Esophagus squamous epithelium (tissue), 4 donors: ENCODE data around the gene SNX24.

Experiments used
- POLR2A ChIP-seq, 4 donors: fragments of 450-650 bp; IDR thresholded peaks; one replicate each; pipeline ENCODE4 v1.6.1; 2017; ENCODE audit warnings: antibody characterized with exemption in 4 of 4, mild to moderate bottlenecking in 4 of 4, moderate library complexity in 3 of 4
- TF ChIP-seq, protein P1 (sequence below), 6 experiments: fragments of 450-650 bp in 4 of 6; fragments of 200-600 bp in 2 of 6; sonication (generic) in 2 of 6; IDR thresholded peaks; one replicate each; pipeline ENCODE4 v1.5.1; 2016 to 2019; ENCODE audit warnings: antibody characterized with exemption in 6 of 6, mild to moderate bottlenecking in 4 of 6, moderate library complexity in 4 of 6

DNA sequence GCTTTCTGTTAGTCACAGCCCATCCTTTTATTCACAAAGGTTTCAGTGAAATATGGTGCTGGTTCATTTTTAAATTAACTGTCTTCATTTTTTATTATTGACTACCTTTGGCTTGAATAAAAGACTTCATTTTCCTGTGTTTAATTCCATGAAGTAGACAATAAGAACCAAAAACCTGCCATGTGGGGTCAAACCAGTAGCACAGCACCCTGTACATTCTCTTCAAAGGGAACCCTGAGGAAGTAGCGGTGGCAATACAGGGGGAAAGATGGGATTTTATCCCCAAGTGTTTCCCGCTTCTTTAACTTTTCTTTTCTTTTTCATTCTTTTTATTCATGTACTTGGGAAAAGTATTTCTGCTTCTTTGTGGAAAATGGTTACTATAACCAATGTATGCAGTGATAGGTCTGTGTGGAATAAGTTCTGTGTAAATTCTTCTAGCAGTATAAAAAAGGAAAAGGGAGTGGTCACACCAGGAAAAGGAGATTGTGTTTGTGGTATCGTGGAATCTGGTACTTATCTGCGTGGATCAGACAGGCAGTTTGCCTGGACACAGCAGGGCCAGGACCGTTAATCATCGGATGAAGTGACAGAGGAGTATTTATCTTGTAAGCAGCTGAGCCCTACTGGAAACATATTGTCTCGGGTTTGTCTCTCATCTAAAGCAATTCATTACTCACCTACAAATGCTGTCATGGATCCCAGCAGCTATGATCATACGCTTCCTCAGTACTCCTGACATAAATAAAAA lies 96.9 kb downstream of the SNX24 start:
- TF ChIP-seq, protein P1, sequence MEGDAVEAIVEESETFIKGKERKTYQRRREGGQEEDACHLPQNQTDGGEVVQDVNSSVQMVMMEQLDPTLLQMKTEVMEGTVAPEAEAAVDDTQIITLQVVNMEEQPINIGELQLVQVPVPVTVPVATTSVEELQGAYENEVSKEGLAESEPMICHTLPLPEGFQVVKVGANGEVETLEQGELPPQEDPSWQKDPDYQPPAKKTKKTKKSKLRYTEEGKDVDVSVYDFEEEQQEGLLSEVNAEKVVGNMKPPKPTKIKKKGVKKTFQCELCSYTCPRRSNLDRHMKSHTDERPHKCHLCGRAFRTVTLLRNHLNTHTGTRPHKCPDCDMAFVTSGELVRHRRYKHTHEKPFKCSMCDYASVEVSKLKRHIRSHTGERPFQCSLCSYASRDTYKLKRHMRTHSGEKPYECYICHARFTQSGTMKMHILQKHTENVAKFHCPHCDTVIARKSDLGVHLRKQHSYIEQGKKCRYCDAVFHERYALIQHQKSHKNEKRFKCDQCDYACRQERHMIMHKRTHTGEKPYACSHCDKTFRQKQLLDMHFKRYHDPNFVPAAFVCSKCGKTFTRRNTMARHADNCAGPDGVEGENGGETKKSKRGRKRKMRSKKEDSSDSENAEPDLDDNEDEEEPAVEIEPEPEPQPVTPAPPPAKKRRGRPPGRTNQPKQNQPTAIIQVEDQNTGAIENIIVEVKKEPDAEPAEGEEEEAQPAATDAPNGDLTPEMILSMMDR (IDR thresholded peaks at IDR 0.05), result no peak
- no peak for TF ChIP-seq POLR2A (IDR thresholded peaks at IDR 0.05)
